Muscle of leg (tissue), 11 donors: Measurements from ENCODE around the gene TMEM181. TPM values are rescaled to one million over a fixed set of nuclear protein-coding genes. Genes with fewer than 3 reads are reported as not detected.

Experiments
- DNase-seq: peaks from one replicate; pipeline ENCODE4 v3.0.0; 2013
- H3K27ac ChIP-seq: one replicate; pipeline ENCODE4 v1.5.1; 2013; ENCODE audit warnings: mild to moderate bottlenecking, low read length, control low read depth
- H3K27me3 ChIP-seq: one replicate; pipeline ENCODE4 v1.6.1; 2013; ENCODE audit warnings: low read length; ENCODE audit not compliant: control insufficient read depth, insufficient read depth
- H3K36me3 ChIP-seq: one replicate; pipeline ENCODE4 v1.6.1; 2013; ENCODE audit warnings: low read length; ENCODE audit not compliant: control insufficient read depth, insufficient read depth
- H3K4me1 ChIP-seq: one replicate; pipeline ENCODE4 v1.6.1; 2013; ENCODE audit warnings: low read length; ENCODE audit not compliant: control insufficient read depth, insufficient read depth
- H3K4me3 ChIP-seq: one replicate; pipeline ENCODE4 v1.5.1; 2013; ENCODE audit warnings: low read length, control low read depth
- H3K9me3 ChIP-seq: replicated peaks from 2 replicates; pipeline ENCODE4 v1.6.1; 2013; ENCODE audit warnings: low read depth, low read length; ENCODE audit not compliant: control insufficient read depth
- WGBS: methylation state at CpG from one replicate; pipeline ENCODE4 v1.1.5; 2013; ENCODE audit warnings: missing lambda C conversion rate; ENCODE audit not compliant: insufficient coverage; 5-methylcytosine and 5-hydroxymethylcytosine counted together
- polyA plus RNA-seq, 8 donors: library from polyadenylated mRNA; unstranded; fragments of 120-200 nt; gene quantifications; one replicate each; pipeline versions ENCODE4 v1.2.1 to v1.2.3, GENCODE V29; 2013; ENCODE audit warnings: inconsistent platforms in 1 of 8, low replicate concordance in 1 of 8; ENCODE audit not compliant: insufficient read length in 8 of 8, insufficient read depth in 1 of 8
- total RNA-seq: library from RNA; stranded (reverse); fragments of 120-200 nt; gene quantifications from one replicate; pipeline ENCODE4 v1.2.4, GENCODE V29; 2013

TMEM181 gene
- total and polyA plus RNA-seq, 9 donors: 13.3 to 22.2 (median 16.1) TPM

- Histone ChIP-seq H3K27me3 (peaks cover 3% of the 10 kb centered on the region), H3K27ac (no peak overlapping the region), H3K36me3 (peaks cover 3% of the 10 kb centered on the region), H3K4me3 (no peak overlapping the region), H3K9me3 (no peaks in the 10 kb centered on the region), H3K4me1 (peaks cover 22% of the 10 kb centered on the region)
- 6% methylated on average over 2 of the region's 10 CpGs for WGBS
- DNase-seq: no peak
Observed at GRCh38 chr6:158660333-158660754, 100.5 kb downstream of the TMEM181 start.

- WGBS: 85% methylated on average over 2 of the region's 3 CpGs
- H3K27me3 ChIP-seq: peaks cover 3% of the 10 kb centered on the region
Observed at GRCh38 chr6:158661156-158661685, 101.3 kb downstream of the TMEM181 start.

GRCh38 chr6:158662607-158662953, 102.7 kb downstream of the TMEM181 start:
- peaks cover 3% of the 10 kb centered on the region for H3K36me3 ChIP-seq
- peaks cover 21% of the 10 kb centered on the region for H3K4me1 ChIP-seq
- H3K9me3 ChIP-seq: no peaks in the 10 kb centered on the region
- H3K27me3 ChIP-seq: peaks cover 3% of the 10 kb centered on the region
- DNase-seq: no peak
- no CpG with 5 or more reads among the region's 3 CpGs for WGBS
- no peak overlapping the region for H3K4me3 ChIP-seq
- peak overlapping the region; percentile 82 for H3K27ac ChIP-seq

More at GRCh38 chr6:158661156-158661685, 101.3 kb downstream of the TMEM181 start:
- no peak overlapping the region for H3K4me3 ChIP-seq
- H3K36me3 ChIP-seq: peaks cover 3% of the 10 kb centered on the region
- DNase-seq: no peak
- no peaks in the 10 kb centered on the region for H3K9me3 ChIP-seq
- peaks cover 18% of the 10 kb centered on the region for H3K4me1 ChIP-seq
- no peak overlapping the region for H3K27ac ChIP-seq

GRCh38 chr6:158662954-158663624, 103.2 kb downstream of the TMEM181 start:
- no peaks in the 10 kb centered on the region for H3K9me3 ChIP-seq
- peaks cover 3% of the 10 kb centered on the region for H3K36me3 ChIP-seq
- 14% methylated on average over 19 of the region's 27 CpGs for WGBS
- peaks cover 5% of the 10 kb centered on the region for H3K27me3 ChIP-seq
- DNase-seq: peak; percentile 85
- H3K4me3 ChIP-seq: peak overlapping the region; percentile 35
- peaks cover 21% of the 10 kb centered on the region for H3K4me1 ChIP-seq
- H3K27ac ChIP-seq: peak overlapping the region; percentile 82

GRCh38 chr6:158663625-158664165, 103.8 kb downstream of the TMEM181 start:
- H3K27ac ChIP-seq: peak overlapping the region; percentile 82
- H3K4me3 ChIP-seq: peak overlapping the region; percentile 35
- DNase-seq: peak; percentile 78
- H3K4me1 ChIP-seq: peaks cover 21% of the 10 kb centered on the region
- peaks cover 5% of the 10 kb centered on the region for H3K27me3 ChIP-seq
- 17% methylated on average over 6 of the region's 11 CpGs for WGBS
- peaks cover 3% of the 10 kb centered on the region for H3K36me3 ChIP-seq
- H3K9me3 ChIP-seq: no peaks in the 10 kb centered on the region

- Histone ChIP-seq H3K4me1 (peaks cover 20% of the 10 kb centered on the region), H3K9me3 (no peaks in the 10 kb centered on the region), H3K27ac (no peak overlapping the region), H3K4me3 (no peak overlapping the region), H3K36me3 (peaks cover 3% of the 10 kb centered on the region), H3K27me3 (peaks cover 5% of the 10 kb centered on the region)
- WGBS: 94% methylated on average over 12 of the region's 18 CpGs
- no peak for DNase-seq
Observed at GRCh38 chr6:158665332-158665731, 105.4 kb downstream of the TMEM181 start.

GRCh38 chr6:158666628-158667359, 106.9 kb downstream of the TMEM181 start:
- H3K27me3 ChIP-seq: peaks cover 5% of the 10 kb centered on the region
- DNase-seq: peak; percentile 77
- 76% methylated on average over 12 of the region's 14 CpGs for WGBS
- H3K4me1 ChIP-seq: peaks cover 16% of the 10 kb centered on the region
- no peak overlapping the region for H3K27ac ChIP-seq
- no peak overlapping the region for H3K4me3 ChIP-seq
- H3K9me3 ChIP-seq: no peaks in the 10 kb centered on the region
- peaks cover 3% of the 10 kb centered on the region for H3K36me3 ChIP-seq

- H3K4me1 ChIP-seq: peaks cover 16% of the 10 kb centered on the region
- no peak for DNase-seq
- H3K27ac ChIP-seq: peak overlapping the region; percentile 20
- H3K4me3 ChIP-seq: no peak overlapping the region
- 100% methylated on average over 1 of the region's 8 CpGs for WGBS
- peaks cover 5% of the 10 kb centered on the region for H3K27me3 ChIP-seq
- no peaks in the 10 kb centered on the region for H3K9me3 ChIP-seq
- peaks cover 3% of the 10 kb centered on the region for H3K36me3 ChIP-seq
Observed at GRCh38 chr6:158667360-158667981, 107.6 kb downstream of the TMEM181 start.

GRCh38 chr6:158668707-158669103, 108.8 kb downstream of the TMEM181 start:
- H3K4me1 ChIP-seq: peaks cover 5% of the 10 kb centered on the region
- 84% methylated on average over 5 of the region's 7 CpGs for WGBS
- no peak for DNase-seq
- H3K27ac ChIP-seq: no peak overlapping the region
- no peaks in the 10 kb centered on the region for H3K9me3 ChIP-seq
- peaks cover 3% of the 10 kb centered on the region for H3K36me3 ChIP-seq
- peaks cover 2% of the 10 kb centered on the region for H3K27me3 ChIP-seq
- no peak overlapping the region for H3K4me3 ChIP-seq
